Osteocyte (in vitro differentiated cells): ENCODE measurements around the gene DIPK1A. TPM values are rescaled to one million over a fixed set of nuclear protein-coding genes. Genes with fewer than 3 reads are reported as not detected.
"Not testable (repeated sequence)": the region's sequence is repeated elsewhere in the genome, so short reads cannot be mapped to it uniquely, and the experiment has no call there.

Source experiments
- DNase-seq: peaks from one replicate; pipeline ENCODE4 v3.0.0; 2021; ENCODE audit warnings: mixed read lengths; ENCODE audit not compliant: unreplicated experiment; ENCODE audit errors: extremely low spot score
- H3K27ac Mint-ChIP-seq: one replicate; pipeline ENCODE4 v1.8.0; 2021; ENCODE audit warnings: mild to moderate bottlenecking, mixed read lengths; ENCODE audit not compliant: unreplicated experiment
- H3K27me3 Mint-ChIP-seq: one replicate; pipeline ENCODE4 v1.8.0; 2021; ENCODE audit warnings: mixed read lengths; ENCODE audit not compliant: unreplicated experiment
- H3K36me3 Mint-ChIP-seq: one replicate; pipeline ENCODE4 v1.8.0; 2021; ENCODE audit warnings: mixed read lengths; ENCODE audit not compliant: unreplicated experiment
- H3K4me1 Mint-ChIP-seq: one replicate; pipeline ENCODE4 v1.8.0; 2021; ENCODE audit warnings: mixed read lengths; ENCODE audit not compliant: unreplicated experiment
- H3K4me3 Mint-ChIP-seq: one replicate; pipeline ENCODE4 v1.8.0; 2021; ENCODE audit warnings: mild to moderate bottlenecking, moderate library complexity, mixed read lengths; ENCODE audit not compliant: unreplicated experiment
- H3K9me3 Mint-ChIP-seq: one replicate; pipeline ENCODE4 v1.8.0; 2021; ENCODE audit warnings: mixed read lengths; ENCODE audit not compliant: unreplicated experiment
- CTCF ChIP-seq: fragments of 200-600 bp; sonication (generic); IDR thresholded peaks from 2 replicates; pipeline ENCODE4 v1.5.0; 2021; ENCODE audit warnings: antibody characterized with exemption, mild to moderate bottlenecking, moderate library complexity
- total RNA-seq: library from RNA; stranded (reverse); gene quantifications from 2 replicates; pipeline ENCODE4 v1.2.1, GENCODE V29; 2021

Gene DIPK1A
- total RNA-seq, 1 donor from 2014 or later: 6.3 TPM

GRCh38 chr1:92902406-92902744 is 58.9 kb downstream of the DIPK1A start:
- H3K36me3 Mint-ChIP-seq: peaks cover 6% of the 10 kb centered on the region
- no peak for DNase-seq
- no peak overlapping the region for H3K4me3 Mint-ChIP-seq
- no peak overlapping the region for H3K27ac Mint-ChIP-seq
- H3K4me1 Mint-ChIP-seq: no peaks in the 10 kb centered on the region
- TF ChIP-seq CTCF: no peak
- no peaks in the 10 kb centered on the region for H3K27me3 Mint-ChIP-seq
- H3K9me3 Mint-ChIP-seq: peaks cover 28% of the 10 kb centered on the region

- Mint-ChIP-seq H3K36me3 (peaks cover 6% of the 10 kb centered on the region), H3K9me3 (peaks cover 28% of the 10 kb centered on the region), H3K27ac (no peak overlapping the region), H3K27me3 (no peaks in the 10 kb centered on the region), H3K4me3 (no peak overlapping the region), H3K4me1 (no peaks in the 10 kb centered on the region)
- no peak for DNase-seq
- no peak for TF ChIP-seq CTCF
These were observed 59.4 kb downstream of the DIPK1A start for GRCh38 chr1:92901699-92902405.

- TF ChIP-seq CTCF: no peak
- no peak for DNase-seq
- no peaks in the 10 kb centered on the region for H3K27me3 Mint-ChIP-seq
- H3K36me3 Mint-ChIP-seq: peaks cover 6% of the 10 kb centered on the region
- peaks cover 28% of the 10 kb centered on the region for H3K9me3 Mint-ChIP-seq
- no peak overlapping the region for H3K27ac Mint-ChIP-seq
- H3K4me1 Mint-ChIP-seq: no peaks in the 10 kb centered on the region
- H3K4me3 Mint-ChIP-seq: no peak overlapping the region
These were observed 60.1 kb downstream of the DIPK1A start for GRCh38 chr1:92901126-92901525.

GRCh38 chr1:92900539-92900938 is 60.7 kb downstream of the DIPK1A start:
- Mint-ChIP-seq H3K4me1 (no peaks in the 10 kb centered on the region), H3K27ac (no peak overlapping the region), H3K9me3 (peaks cover 23% of the 10 kb centered on the region), H3K27me3 (no peaks in the 10 kb centered on the region), H3K4me3 (no peak overlapping the region), H3K36me3 (peaks cover 6% of the 10 kb centered on the region)
- no peak for TF ChIP-seq CTCF
- no peak for DNase-seq

GRCh38 chr1:92899780-92900179 is 61.5 kb downstream of the DIPK1A start:
- H3K27ac Mint-ChIP-seq: no peak overlapping the region
- no peaks in the 10 kb centered on the region for H3K4me1 Mint-ChIP-seq
- H3K9me3 Mint-ChIP-seq: peaks cover 15% of the 10 kb centered on the region
- H3K4me3 Mint-ChIP-seq: no peak overlapping the region
- H3K27me3 Mint-ChIP-seq: no peaks in the 10 kb centered on the region
- peaks cover 6% of the 10 kb centered on the region for H3K36me3 Mint-ChIP-seq
- no peak for TF ChIP-seq CTCF
- no peak for DNase-seq

- H3K36me3 Mint-ChIP-seq, H3K27ac Mint-ChIP-seq, H3K27me3 Mint-ChIP-seq: not testable (repeated sequence)
These were observed 63.2 kb downstream of the DIPK1A start for GRCh38 chr1:92898053-92898452.

More at GRCh38 chr1:92898053-92898452, 63.2 kb downstream of the DIPK1A start:
- not testable (repeated sequence) for H3K4me1 Mint-ChIP-seq, DNase-seq, H3K4me3 Mint-ChIP-seq
- peaks cover 20% of the 10 kb centered on the region for H3K9me3 Mint-ChIP-seq
